ENCODE data around the gene PKD1L1.

GRCh38 chr7:47737601-47738000, 210.7 kb downstream of the PKD1L1 start:
- TF ChIP-seq CTCF (IDR thresholded peaks at IDR 0.05) (no peak), POLR2A (IDR thresholded peaks at IDR 0.05) (no peak)
